Measurements from ENCODE around the gene PLCB4. TPM values are rescaled to one million over a fixed set of nuclear protein-coding genes. Genes with fewer than 3 reads are reported as not detected.
A peak's percentile ranks its signal among the peaks of the same experiment; 100 is the strongest.

PLCB4 gene
- total and polyA plus RNA-seq, 7 donors = 9.7 to 21.0 (median 12.4) TPM

GRCh38 chr20:9051508-9051907 lies 17.4 kb upstream of the PLCB4 start:
- peaks cover 0 to 4% (median 0%) of the 10 kb centered on the region in 4 donors for H3K4me1 ChIP-seq
- H3K27ac ChIP-seq = peak overlapping the region in 3 of 4 donors; percentile 19 to 63 (median 48)
- peak in 1 of 4 donors; percentile 22 for TF ChIP-seq POLR2AphosphoS5 (IDR thresholded peaks at IDR 0.05)
- no peak for TF ChIP-seq POLR2A (IDR thresholded peaks at IDR 0.05)
- intact Hi-C loops (cut with DNase I) = no loop called here
- no peaks in the 10 kb centered on the region for H3K27me3 ChIP-seq
- DNase-seq = no peak
- no peaks in the 10 kb centered on the region for H3K36me3 ChIP-seq
- no peaks in the 10 kb centered on the region for H3K9me3 ChIP-seq
- H3K4me3 ChIP-seq = no peak overlapping the region
- WGBS, 2 donors = 89 to 90% methylated on average over 2 of the region's 2 CpGs

GRCh38 chr20:9052136-9052535 lies 16.8 kb upstream of the PLCB4 start:
- WGBS, 2 donors = 96 to 97% methylated on average over 3 of the region's 3 CpGs
- no peaks in the 10 kb centered on the region for H3K27me3 ChIP-seq
- no peaks in the 10 kb centered on the region for H3K36me3 ChIP-seq
- H3K4me1 ChIP-seq = peaks cover 0 to 4% (median 0%) of the 10 kb centered on the region in 4 donors
- H3K27ac ChIP-seq = peak overlapping the region in 3 of 4 donors; percentile 19 to 63 (median 48)
- no peak overlapping the region for H3K4me3 ChIP-seq
- intact Hi-C loops (cut with DNase I) = no loop called here
- no peak for DNase-seq
- no peaks in the 10 kb centered on the region for H3K9me3 ChIP-seq
- TF ChIP-seq POLR2AphosphoS5 (IDR thresholded peaks at IDR 0.05) (no peak), POLR2A (IDR thresholded peaks at IDR 0.05) (no peak), EP300 (IDR thresholded peaks at IDR 0.05) (no peak), CTCF (IDR thresholded peaks at IDR 0.05) (no peak)

GRCh38 chr20:9053108-9053507 lies 15.8 kb upstream of the PLCB4 start:
- no peak overlapping the region for H3K27ac ChIP-seq
- DNase-seq = no peak
- H3K9me3 ChIP-seq = no peaks in the 10 kb centered on the region
- TF ChIP-seq POLR2AphosphoS5 (IDR thresholded peaks at IDR 0.05) = no peak
- TF ChIP-seq CTCF (IDR thresholded peaks at IDR 0.05) = no peak
- WGBS, 2 donors = 53 to 83% methylated on average over 3 of the region's 3 CpGs
- no peaks in the 10 kb centered on the region for H3K36me3 ChIP-seq
- no peak overlapping the region for H3K4me3 ChIP-seq
- intact Hi-C loops (cut with DNase I) = no loop called here
- H3K4me1 ChIP-seq = peaks cover 0 to 4% (median 0%) of the 10 kb centered on the region in 4 donors
- H3K27me3 ChIP-seq = no peaks in the 10 kb centered on the region

GRCh38 chr20:9054176-9054575 lies 14.7 kb upstream of the PLCB4 start:
- Histone ChIP-seq H3K4me3 (no peak overlapping the region), H3K36me3 (no peaks in the 10 kb centered on the region), H3K27ac (no peak overlapping the region), H3K27me3 (no peaks in the 10 kb centered on the region), H3K9me3 (no peaks in the 10 kb centered on the region), H3K4me1 (peaks cover 0 to 4% (median 0%) of the 10 kb centered on the region in 4 donors)
- intact Hi-C loops (cut with DNase I) = no loop called here
- DNase-seq = no peak
- WGBS, 2 donors = 90 to 99% methylated on average over 3 of the region's 3 CpGs
- TF ChIP-seq POLR2AphosphoS5 (IDR thresholded peaks at IDR 0.05) (no peak), EP300 (IDR thresholded peaks at IDR 0.05) (no peak), CTCF (IDR thresholded peaks at IDR 0.05) (no peak), POLR2A (IDR thresholded peaks at IDR 0.05) (no peak)

GRCh38 chr20:9059931-9060330 lies 9.0 kb upstream of the PLCB4 start:
- no peak for DNase-seq
- no peak for TF ChIP-seq POLR2A (IDR thresholded peaks at IDR 0.05)
- no peak for TF ChIP-seq CTCF (IDR thresholded peaks at IDR 0.05)
- no peak for TF ChIP-seq POLR2AphosphoS5 (IDR thresholded peaks at IDR 0.05)
- no peak for TF ChIP-seq EP300 (IDR thresholded peaks at IDR 0.05)
- 85 to 91% methylated on average over 6 of the region's 6 CpGs for WGBS, 2 donors
- Histone ChIP-seq H3K27me3 (no peaks in the 10 kb centered on the region), H3K9me3 (no peaks in the 10 kb centered on the region), H3K4me3 (no peak overlapping the region), H3K27ac (no peak overlapping the region), H3K36me3 (no peaks in the 10 kb centered on the region), H3K4me1 (no peaks in the 10 kb centered on the region)
- intact Hi-C loops (cut with DNase I) = no loop called here
